AG10803 (cell line): ENCODE data around the gene DIPK1C.

Experiments used
- DNase-seq: peaks from one replicate; pipeline ENCODE4 v3.0.0; 2010; ENCODE audit warnings: low read depth
- H3K4me3 ChIP-seq: 2 replicates; pipeline ENCODE4 v1.5.1; 2011; ENCODE audit warnings: mild to moderate bottlenecking, low read length, control low read depth
- TF ChIP-seq, protein P1 (sequence below): conservative IDR thresholded peaks from 2 replicates; pipeline ENCODE4 v1.5.1; 2011; ENCODE audit warnings: mild to moderate bottlenecking, low read length, control low read depth, inconsistent platforms

The DIPK1C gene

GRCh38 chr18:74445585-74445984 lies 11.5 kb downstream of the DIPK1C start:
- TF ChIP-seq, protein P1, sequence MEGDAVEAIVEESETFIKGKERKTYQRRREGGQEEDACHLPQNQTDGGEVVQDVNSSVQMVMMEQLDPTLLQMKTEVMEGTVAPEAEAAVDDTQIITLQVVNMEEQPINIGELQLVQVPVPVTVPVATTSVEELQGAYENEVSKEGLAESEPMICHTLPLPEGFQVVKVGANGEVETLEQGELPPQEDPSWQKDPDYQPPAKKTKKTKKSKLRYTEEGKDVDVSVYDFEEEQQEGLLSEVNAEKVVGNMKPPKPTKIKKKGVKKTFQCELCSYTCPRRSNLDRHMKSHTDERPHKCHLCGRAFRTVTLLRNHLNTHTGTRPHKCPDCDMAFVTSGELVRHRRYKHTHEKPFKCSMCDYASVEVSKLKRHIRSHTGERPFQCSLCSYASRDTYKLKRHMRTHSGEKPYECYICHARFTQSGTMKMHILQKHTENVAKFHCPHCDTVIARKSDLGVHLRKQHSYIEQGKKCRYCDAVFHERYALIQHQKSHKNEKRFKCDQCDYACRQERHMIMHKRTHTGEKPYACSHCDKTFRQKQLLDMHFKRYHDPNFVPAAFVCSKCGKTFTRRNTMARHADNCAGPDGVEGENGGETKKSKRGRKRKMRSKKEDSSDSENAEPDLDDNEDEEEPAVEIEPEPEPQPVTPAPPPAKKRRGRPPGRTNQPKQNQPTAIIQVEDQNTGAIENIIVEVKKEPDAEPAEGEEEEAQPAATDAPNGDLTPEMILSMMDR, result no peak
- no peak overlapping the region for H3K4me3 ChIP-seq
- no peak for DNase-seq

DNA sequence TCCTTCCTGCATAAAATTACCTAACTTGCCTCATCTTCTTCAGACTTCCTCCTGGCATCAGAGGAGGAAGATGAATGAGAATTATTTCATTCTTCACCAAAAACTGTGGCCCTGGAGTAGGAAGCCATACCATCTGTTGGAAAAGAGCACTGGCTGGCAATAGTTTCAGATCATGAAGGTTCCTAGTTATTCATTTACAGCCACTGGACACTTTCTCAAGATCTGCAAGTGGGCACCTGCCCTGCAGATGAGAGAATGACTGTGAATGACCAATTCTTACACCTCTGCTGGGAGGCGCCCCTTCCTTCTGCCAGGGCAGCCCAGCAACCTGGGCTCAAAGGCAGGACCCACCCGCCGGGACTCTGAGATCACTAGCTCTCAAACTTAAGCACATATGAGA lies 13.0 kb downstream of the DIPK1C start:
- TF ChIP-seq, protein P1, result no peak
- H3K4me3 ChIP-seq, result no peak overlapping the region
- no peak for DNase-seq

DNA sequence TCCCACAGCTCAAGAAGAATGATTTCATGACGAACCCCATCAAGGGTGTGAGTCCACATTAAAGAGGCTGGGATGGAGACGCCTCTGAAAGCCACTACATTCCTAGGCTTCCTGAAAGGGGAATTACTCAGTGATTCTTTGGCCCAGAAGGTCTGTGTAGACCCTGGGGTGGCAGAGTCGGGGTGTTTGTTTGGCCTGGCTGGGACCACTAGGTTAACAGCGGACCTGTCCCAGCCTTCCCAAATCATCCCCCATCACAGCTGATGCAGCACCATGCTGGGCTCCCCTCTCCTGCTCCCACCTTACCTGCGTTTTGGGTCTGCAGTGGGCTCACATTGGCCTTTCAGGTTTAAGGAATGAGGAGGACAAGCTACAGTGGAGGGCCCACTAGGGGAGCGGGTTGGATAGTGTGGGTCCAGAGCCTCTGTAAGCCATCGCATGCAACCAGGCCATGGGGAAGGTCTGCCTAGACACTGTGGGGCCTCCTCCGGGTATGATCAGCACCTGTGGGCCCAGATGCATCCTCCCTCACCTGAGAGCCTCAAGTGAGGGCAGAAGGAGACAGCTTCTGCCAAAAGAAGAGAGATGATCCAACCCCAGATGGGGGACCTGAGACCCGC lies 16.2 kb downstream of the DIPK1C start:
- TF ChIP-seq, protein P1, result no peak
- DNase-seq, result no peak

DNA sequence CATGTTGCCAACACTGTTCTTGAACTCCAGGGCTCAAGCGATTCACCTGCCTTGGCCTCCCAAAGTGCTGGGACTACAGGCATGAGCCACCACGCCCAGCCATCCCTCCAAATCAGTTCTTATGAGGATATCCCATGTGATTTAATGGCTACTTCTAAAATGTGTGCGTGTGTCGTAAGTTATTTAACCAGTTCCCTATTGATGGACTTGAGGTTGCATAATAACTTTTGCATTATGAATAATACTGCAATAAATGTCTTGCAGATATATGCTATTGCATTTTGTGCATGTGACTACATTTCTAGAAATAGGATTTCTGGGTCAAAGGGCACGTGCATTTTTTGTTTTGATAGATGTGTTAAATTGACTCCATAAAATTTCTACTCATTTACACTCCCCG lies 19.0 kb downstream of the DIPK1C start:
- TF ChIP-seq, protein P1, result no peak
- H3K4me3 ChIP-seq, result no peak overlapping the region
- DNase-seq, result no peak

More for the DNA sequence above, 16.2 kb downstream of the DIPK1C start:
- H3K4me3 ChIP-seq, result no peak overlapping the region

DNA sequence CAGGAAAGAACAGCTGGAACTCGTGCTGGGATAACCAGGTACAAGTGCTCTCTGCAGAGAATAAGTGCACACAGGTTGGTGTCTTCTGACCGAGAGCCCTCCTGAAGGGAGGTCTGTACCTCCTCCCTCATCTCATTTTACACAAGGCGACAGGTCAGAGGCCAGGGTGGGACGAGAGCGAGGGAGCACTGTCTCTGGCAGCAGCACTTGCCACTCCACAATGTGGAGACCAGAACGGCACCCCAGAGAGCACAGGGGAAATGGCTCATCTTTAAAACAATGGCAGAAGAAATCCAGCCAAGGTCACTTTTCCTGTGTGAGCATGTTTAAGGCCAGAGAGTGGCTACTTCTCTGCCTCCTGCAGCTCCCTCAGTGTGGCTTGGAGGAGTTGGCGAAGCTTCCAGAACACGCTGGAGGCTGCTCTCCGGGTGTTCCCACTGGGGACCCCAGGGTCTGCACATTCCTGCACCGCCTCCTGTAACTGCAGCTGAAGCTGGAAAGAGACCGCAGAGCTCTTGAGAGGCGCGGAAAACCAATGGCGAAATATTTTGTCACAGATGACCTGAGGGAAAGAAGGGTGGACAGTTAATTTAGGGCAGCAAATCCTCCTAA lies 20.8 kb downstream of the DIPK1C start:
- TF ChIP-seq, protein P1, result no peak

GRCh38 chr18:74435740-74436139 lies 21.4 kb downstream of the DIPK1C start:
- no peak for DNase-seq
- no peak overlapping the region for H3K4me3 ChIP-seq
- TF ChIP-seq, protein P1, result no peak

More for the DNA sequence above, 20.8 kb downstream of the DIPK1C start:
- no peak for DNase-seq
- no peak overlapping the region for H3K4me3 ChIP-seq

DNA sequence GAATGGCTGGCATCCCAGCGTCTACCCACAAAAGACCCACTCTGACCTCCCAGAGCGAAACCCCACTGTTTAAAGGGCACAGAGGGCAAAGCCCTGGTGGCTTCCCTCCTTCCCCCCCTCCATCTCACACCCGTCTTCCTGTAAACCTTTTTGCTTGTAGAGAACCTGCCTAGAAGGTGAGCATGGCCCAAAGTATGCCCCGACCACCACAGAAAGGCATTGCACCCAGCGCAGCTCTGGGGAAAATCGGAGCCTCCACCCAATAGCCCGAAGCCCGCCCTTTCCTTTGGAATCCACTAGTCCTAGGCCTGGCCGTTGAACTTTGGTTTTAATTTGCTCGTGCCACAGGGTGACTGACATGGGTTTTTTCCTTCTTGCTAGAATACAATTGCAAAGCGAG lies 22.6 kb downstream of the DIPK1C start:
- TF ChIP-seq, protein P1, result no peak
- no peak for DNase-seq

More for the DNA sequence above, 22.6 kb downstream of the DIPK1C start:
- H3K4me3 ChIP-seq, result no peak overlapping the region
